BJ (cell line): ENCODE results near the gene LSP1. TPM values are rescaled to one million over a fixed set of nuclear protein-coding genes. Genes with fewer than 3 reads are reported as not detected.

Source experiments
- CTCF ChIA-PET: fragments of 350-600 bp; formaldehyde crosslinking; extraction: SDS; loops from one replicate; lab custom pipeline; 2021; ENCODE audit warnings: antibody characterized with exemption, inconsistent platforms; lab: Yijun Ruan, JAX
- POLR2A ChIA-PET: fragments of 300-600 bp; sonication (Branson Sonifier 250); formaldehyde crosslinking; extraction: SDS; loops from one replicate; lab custom pipeline; 2021; ENCODE audit warnings: antibody characterized with exemption; lab: Charles Lee
- DNase-seq: peaks from one replicate; pipeline ENCODE4 v3.0.0-alpha.2; 2011; ENCODE audit warnings: low read depth
- H3K27me3 ChIP-seq: 2 replicates; pipeline ENCODE4 v1.6.0; 2011; ENCODE audit warnings: low read length; ENCODE audit not compliant: control insufficient read depth, insufficient read depth
- H3K36me3 ChIP-seq: 2 replicates; pipeline ENCODE4 v1.5.1; 2011; ENCODE audit warnings: low read length; ENCODE audit not compliant: control insufficient read depth, insufficient read depth
- H3K4me3 ChIP-seq: 2 replicates; pipeline ENCODE4 v1.5.1; 2011; ENCODE audit warnings: low read depth, mild to moderate bottlenecking, control low read depth, low read length
- polyA plus RNA-seq: library from polyadenylated mRNA; depleted of rRNA; stranded (reverse); fragments of >200 nt; gene quantifications from 2 replicates; pipeline ENCODE4 v1.2.3, GENCODE V29; 2011
- TF ChIP-seq, protein P1 (sequence below): IDR thresholded peaks from 2 replicates; pipeline ENCODE4 v1.5.1; 2011; ENCODE audit warnings: low read depth, mild to moderate bottlenecking, control low read depth, inconsistent platforms, low read length, moderate library complexity; ENCODE audit not compliant: insufficient read depth

Gene LSP1
- polyA plus RNA-seq, 1 experiment, result not detected

GRCh38 chr11:1915795-1916131, 62.9 kb downstream of the LSP1 start:
- CTCF ChIA-PET, result no interaction called here
- Histone ChIP-seq H3K4me3 (no peak overlapping the region), H3K36me3 (no peaks in the 10 kb centered on the region), H3K27me3 (no peaks in the 10 kb centered on the region)
- no peak for DNase-seq
- POLR2A ChIA-PET, result no interaction called here
- TF ChIP-seq, protein P1, sequence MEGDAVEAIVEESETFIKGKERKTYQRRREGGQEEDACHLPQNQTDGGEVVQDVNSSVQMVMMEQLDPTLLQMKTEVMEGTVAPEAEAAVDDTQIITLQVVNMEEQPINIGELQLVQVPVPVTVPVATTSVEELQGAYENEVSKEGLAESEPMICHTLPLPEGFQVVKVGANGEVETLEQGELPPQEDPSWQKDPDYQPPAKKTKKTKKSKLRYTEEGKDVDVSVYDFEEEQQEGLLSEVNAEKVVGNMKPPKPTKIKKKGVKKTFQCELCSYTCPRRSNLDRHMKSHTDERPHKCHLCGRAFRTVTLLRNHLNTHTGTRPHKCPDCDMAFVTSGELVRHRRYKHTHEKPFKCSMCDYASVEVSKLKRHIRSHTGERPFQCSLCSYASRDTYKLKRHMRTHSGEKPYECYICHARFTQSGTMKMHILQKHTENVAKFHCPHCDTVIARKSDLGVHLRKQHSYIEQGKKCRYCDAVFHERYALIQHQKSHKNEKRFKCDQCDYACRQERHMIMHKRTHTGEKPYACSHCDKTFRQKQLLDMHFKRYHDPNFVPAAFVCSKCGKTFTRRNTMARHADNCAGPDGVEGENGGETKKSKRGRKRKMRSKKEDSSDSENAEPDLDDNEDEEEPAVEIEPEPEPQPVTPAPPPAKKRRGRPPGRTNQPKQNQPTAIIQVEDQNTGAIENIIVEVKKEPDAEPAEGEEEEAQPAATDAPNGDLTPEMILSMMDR, result no peak

- DNase-seq, result no peak
- H3K36me3 ChIP-seq, result no peaks in the 10 kb centered on the region
- ChIA-PET POLR2A (no interaction called here), CTCF (interaction anchor here (1.2 to 1.5 kb wide), 4 partner anchors 27 to 86 kb away, joined by 3 to 8 read pairs (median 5); no protein-coding TSS in a partner anchor)
- no peak overlapping the region for H3K4me3 ChIP-seq
- H3K27me3 ChIP-seq, result no peaks in the 10 kb centered on the region
- TF ChIP-seq, protein P1, result no peak
These were observed 63.5 kb downstream of the LSP1 start for GRCh38 chr11:1916132-1916985.

- POLR2A ChIA-PET, result no interaction called here
- DNase-seq, result no peak
- CTCF ChIA-PET, result interaction anchor here (0.7 to 1.5 kb wide), 5 partner anchors 26 to 85 kb away, joined by 3 to 8 read pairs (median 4); partner anchors contain the start of gene PRR33
- H3K4me3 ChIP-seq, result no peak overlapping the region
- H3K27me3 ChIP-seq, result no peaks in the 10 kb centered on the region
- TF ChIP-seq, protein P1, result no peak
- no peaks in the 10 kb centered on the region for H3K36me3 ChIP-seq
These were observed 64.2 kb downstream of the LSP1 start for GRCh38 chr11:1916986-1917522.

GRCh38 chr11:1917523-1918435, 64.9 kb downstream of the LSP1 start:
- no peaks in the 10 kb centered on the region for H3K36me3 ChIP-seq
- ChIA-PET CTCF (interaction anchor here (0.7 to 1.5 kb wide), 5 partner anchors 27 to 85 kb away, joined by 3 to 8 read pairs (median 4); partner anchors contain the start of gene PRR33), POLR2A (no interaction called here)
- DNase-seq, result no peak
- no peak overlapping the region for H3K4me3 ChIP-seq
- H3K27me3 ChIP-seq, result no peaks in the 10 kb centered on the region
- TF ChIP-seq, protein P1, result peak; percentile 38
